HEK293 (cell line): ENCODE data around the gene LRP5.
A peak's percentile ranks its signal among the peaks of the same experiment; 100 is the strongest.

ENCODE experiments used
- CTCF ChIA-PET: fragments of 350-600 bp; formaldehyde crosslinking; extraction: SDS; loops from one replicate; lab custom pipeline; 2021; ENCODE audit warnings: antibody characterized with exemption; lab: Yijun Ruan, JAX
- POLR2A ChIA-PET: fragments of 300-600 bp; formaldehyde crosslinking; extraction: SDS; loops from one replicate; lab custom pipeline; 2020; ENCODE audit warnings: antibody characterized with exemption, inconsistent platforms; lab: Yijun Ruan, JAX
- H3K27ac ChIP-seq: fragments of 200-500 bp; sonication (Bioruptor generic); 2 replicates; pipeline ENCODE4 v1.5.1; 2014; ENCODE audit warnings: low read depth, low read length, control low read depth, inconsistent platforms; ENCODE audit errors: extremely low read depth
- H3K36me3 ChIP-seq, 2 experiments: fragments of 200-500 bp in 1 of 2; sonication (Bioruptor generic) in 1 of 2; 1 replicate in 1 of 2; 2 replicates in 1 of 2; pipeline ENCODE4 v1.5.1; 2014 to 2017; ENCODE audit warnings: inconsistent platforms in 2 of 2, low read length in 2 of 2; ENCODE audit not compliant: control insufficient read depth in 2 of 2, insufficient read depth in 1 of 2
- H3K4me1 ChIP-seq: fragments of 200-500 bp; sonication (Bioruptor generic); 2 replicates; pipeline ENCODE4 v1.5.1; 2014; ENCODE audit warnings: mild to moderate bottlenecking, low read length, inconsistent platforms; ENCODE audit not compliant: control insufficient read depth, insufficient read depth
- H3K4me3 ChIP-seq: 2 replicates; pipeline ENCODE4 v1.5.1; 2011; ENCODE audit warnings: low read depth, mild to moderate bottlenecking, control low read depth, low read length, moderate library complexity
- H3K9me3 ChIP-seq: fragments of 200-500 bp; sonication (Bioruptor generic); 2 replicates; pipeline ENCODE4 v1.5.1; 2014; ENCODE audit warnings: low read depth, low read length, inconsistent platforms; ENCODE audit not compliant: control insufficient read depth, insufficient read depth
- FEZF1 ChIP-seq: fragments of 450-650 bp; formaldehyde crosslinking; IDR thresholded peaks from 2 replicates; pipeline ENCODE4 v1.5.1; 2016; ENCODE audit warnings: missing biosample characterization, missing genetic modification characterization
- GLIS1 ChIP-seq: fragments of 450-650 bp; formaldehyde crosslinking; IDR thresholded peaks from 2 replicates; pipeline ENCODE4 v1.5.1; 2016; ENCODE audit warnings: missing biosample characterization, missing genetic modification characterization
- HOXA7 ChIP-seq: sonication (generic); formaldehyde crosslinking; IDR thresholded peaks from 2 replicates; pipeline ENCODE4 v1.8.1; 2022; ENCODE audit warnings: missing genetic modification reagents, borderline replicate concordance
- OVOL3 ChIP-seq: fragments of 450-650 bp; formaldehyde crosslinking; IDR thresholded peaks from 2 replicates; pipeline ENCODE4 v1.5.1; 2016; ENCODE audit warnings: missing biosample characterization, missing genetic modification characterization
- SP2 ChIP-seq: fragments of 450-650 bp; formaldehyde crosslinking; IDR thresholded peaks from 2 replicates; pipeline ENCODE4 v1.5.1; 2016; ENCODE audit warnings: missing biosample characterization, missing genetic modification characterization
- SP3 ChIP-seq: fragments of 450-650 bp; formaldehyde crosslinking; IDR thresholded peaks from 2 replicates; pipeline ENCODE4 v1.5.1; 2016; ENCODE audit warnings: missing biosample characterization, missing genetic modification characterization
- ZBTB48 ChIP-seq: fragments of 450-650 bp; formaldehyde crosslinking; IDR thresholded peaks from 2 replicates; pipeline ENCODE4 v1.5.1; 2016; ENCODE audit warnings: missing biosample characterization, missing genetic modification characterization
- ZIC2 ChIP-seq: fragments of 450-650 bp; formaldehyde crosslinking; IDR thresholded peaks from 2 replicates; pipeline ENCODE4 v1.5.1; 2016; ENCODE audit warnings: missing biosample characterization, missing genetic modification characterization
- ZNF10 ChIP-seq: fragments of 450-650 bp; formaldehyde crosslinking; IDR thresholded peaks from 2 replicates; pipeline ENCODE4 v1.5.1; 2017; ENCODE audit warnings: missing biosample characterization, missing genetic modification characterization
- ZNF2 ChIP-seq: fragments of 450-650 bp; formaldehyde crosslinking; IDR thresholded peaks from 2 replicates; pipeline ENCODE4 v1.5.1; 2016; ENCODE audit warnings: missing biosample characterization, missing genetic modification characterization
- ZNF211 ChIP-seq: fragments of 450-650 bp; formaldehyde crosslinking; IDR thresholded peaks from 2 replicates; pipeline ENCODE4 v1.5.1; 2016; ENCODE audit warnings: low read depth, missing biosample characterization, missing genetic modification characterization
- ZNF423 ChIP-seq: fragments of 450-650 bp; formaldehyde crosslinking; IDR thresholded peaks from 2 replicates; pipeline ENCODE4 v1.5.1; 2016; ENCODE audit warnings: missing biosample characterization, missing genetic modification characterization
- ZNF791 ChIP-seq: fragments of 450-650 bp; formaldehyde crosslinking; IDR thresholded peaks from 2 replicates; pipeline ENCODE4 v1.5.1; 2016; ENCODE audit warnings: missing biosample characterization, missing genetic modification characterization
- ZSCAN23 ChIP-seq: fragments of 450-650 bp; formaldehyde crosslinking; IDR thresholded peaks from 2 replicates; pipeline ENCODE4 v1.5.1; 2016; ENCODE audit warnings: missing biosample characterization, missing genetic modification characterization
- TF ChIP-seq, protein P1 (sequence below): fragments of 450-650 bp; formaldehyde crosslinking; IDR thresholded peaks from 2 replicates; pipeline ENCODE4 v1.5.1; 2016; ENCODE audit warnings: missing biosample characterization, missing genetic modification characterization, borderline replicate concordance
- TF ChIP-seq, protein P2 (sequence below): fragments of 450-650 bp; formaldehyde crosslinking; IDR thresholded peaks from 2 replicates; pipeline ENCODE4 v1.5.1; 2016; ENCODE audit warnings: missing biosample characterization, missing genetic modification characterization
- TF ChIP-seq, protein P3 (sequence below): fragments of 450-650 bp; formaldehyde crosslinking; IDR thresholded peaks from 2 replicates; pipeline ENCODE4 v1.5.1; 2016; ENCODE audit warnings: missing biosample characterization, missing genetic modification characterization, borderline replicate concordance
- TF ChIP-seq, protein P4 (sequence below): fragments of 450-650 bp; formaldehyde crosslinking; IDR thresholded peaks from 2 replicates; pipeline ENCODE4 v1.5.1; 2016; ENCODE audit warnings: missing biosample characterization, missing genetic modification characterization
- TF ChIP-seq, protein P5 (sequence below): fragments of 450-650 bp; formaldehyde crosslinking; IDR thresholded peaks from 2 replicates; pipeline ENCODE4 v1.5.0; 2017; ENCODE audit warnings: missing biosample characterization, missing genetic modification characterization, borderline replicate concordance

The LRP5 gene

DNA sequence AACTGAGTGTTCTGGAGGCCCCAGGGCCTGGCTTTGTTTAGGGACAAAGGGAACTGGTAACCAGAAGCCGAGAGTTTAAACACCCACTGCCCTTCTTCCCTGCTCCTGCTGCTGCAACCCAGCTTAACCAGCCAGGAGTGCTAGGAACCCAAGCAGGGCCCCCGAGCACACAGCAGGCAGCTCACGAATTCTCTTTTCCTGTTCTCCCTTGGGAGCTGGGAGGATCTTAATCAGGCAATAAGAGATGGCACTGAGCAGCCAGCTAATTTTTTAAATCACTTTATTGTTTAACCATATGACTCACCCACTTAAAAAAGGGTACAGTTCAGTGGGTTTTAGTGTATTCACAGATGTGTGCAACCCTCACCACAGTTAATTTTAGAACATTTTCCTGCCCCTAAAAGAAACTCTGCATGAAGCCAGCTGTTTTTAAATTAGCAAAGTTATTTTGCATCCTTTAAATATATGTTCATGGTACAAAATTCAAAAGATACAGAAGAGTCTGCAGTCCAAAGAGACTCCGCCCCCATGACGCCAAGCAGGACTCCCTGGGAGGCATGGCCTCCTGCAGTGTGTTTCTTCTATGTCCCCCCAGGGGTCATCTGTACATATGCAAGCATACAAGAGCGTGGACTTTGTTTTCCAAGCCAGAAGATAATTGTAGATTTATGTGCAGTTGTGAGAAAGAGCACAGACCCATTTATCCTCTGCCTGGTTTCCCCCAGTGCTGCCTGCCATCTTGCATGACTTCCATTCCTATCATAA, 129.3 kb downstream of the LRP5 start (continued):
- TF ChIP-seq, protein P1, sequence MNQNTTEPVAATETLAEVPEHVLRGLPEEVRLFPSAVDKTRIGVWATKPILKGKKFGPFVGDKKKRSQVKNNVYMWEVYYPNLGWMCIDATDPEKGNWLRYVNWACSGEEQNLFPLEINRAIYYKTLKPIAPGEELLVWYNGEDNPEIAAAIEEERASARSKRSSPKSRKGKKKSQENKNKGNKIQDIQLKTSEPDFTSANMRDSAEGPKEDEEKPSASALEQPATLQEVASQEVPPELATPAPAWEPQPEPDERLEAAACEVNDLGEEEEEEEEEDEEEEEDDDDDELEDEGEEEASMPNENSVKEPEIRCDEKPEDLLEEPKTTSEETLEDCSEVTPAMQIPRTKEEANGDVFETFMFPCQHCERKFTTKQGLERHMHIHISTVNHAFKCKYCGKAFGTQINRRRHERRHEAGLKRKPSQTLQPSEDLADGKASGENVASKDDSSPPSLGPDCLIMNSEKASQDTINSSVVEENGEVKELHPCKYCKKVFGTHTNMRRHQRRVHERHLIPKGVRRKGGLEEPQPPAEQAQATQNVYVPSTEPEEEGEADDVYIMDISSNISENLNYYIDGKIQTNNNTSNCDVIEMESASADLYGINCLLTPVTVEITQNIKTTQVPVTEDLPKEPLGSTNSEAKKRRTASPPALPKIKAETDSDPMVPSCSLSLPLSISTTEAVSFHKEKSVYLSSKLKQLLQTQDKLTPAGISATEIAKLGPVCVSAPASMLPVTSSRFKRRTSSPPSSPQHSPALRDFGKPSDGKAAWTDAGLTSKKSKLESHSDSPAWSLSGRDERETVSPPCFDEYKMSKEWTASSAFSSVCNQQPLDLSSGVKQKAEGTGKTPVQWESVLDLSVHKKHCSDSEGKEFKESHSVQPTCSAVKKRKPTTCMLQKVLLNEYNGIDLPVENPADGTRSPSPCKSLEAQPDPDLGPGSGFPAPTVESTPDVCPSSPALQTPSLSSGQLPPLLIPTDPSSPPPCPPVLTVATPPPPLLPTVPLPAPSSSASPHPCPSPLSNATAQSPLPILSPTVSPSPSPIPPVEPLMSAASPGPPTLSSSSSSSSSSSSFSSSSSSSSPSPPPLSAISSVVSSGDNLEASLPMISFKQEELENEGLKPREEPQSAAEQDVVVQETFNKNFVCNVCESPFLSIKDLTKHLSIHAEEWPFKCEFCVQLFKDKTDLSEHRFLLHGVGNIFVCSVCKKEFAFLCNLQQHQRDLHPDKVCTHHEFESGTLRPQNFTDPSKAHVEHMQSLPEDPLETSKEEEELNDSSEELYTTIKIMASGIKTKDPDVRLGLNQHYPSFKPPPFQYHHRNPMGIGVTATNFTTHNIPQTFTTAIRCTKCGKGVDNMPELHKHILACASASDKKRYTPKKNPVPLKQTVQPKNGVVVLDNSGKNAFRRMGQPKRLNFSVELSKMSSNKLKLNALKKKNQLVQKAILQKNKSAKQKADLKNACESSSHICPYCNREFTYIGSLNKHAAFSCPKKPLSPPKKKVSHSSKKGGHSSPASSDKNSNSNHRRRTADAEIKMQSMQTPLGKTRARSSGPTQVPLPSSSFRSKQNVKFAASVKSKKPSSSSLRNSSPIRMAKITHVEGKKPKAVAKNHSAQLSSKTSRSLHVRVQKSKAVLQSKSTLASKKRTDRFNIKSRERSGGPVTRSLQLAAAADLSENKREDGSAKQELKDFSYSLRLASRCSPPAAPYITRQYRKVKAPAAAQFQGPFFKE (tag by site-specific recombination) = no peak
- TF ChIP-seq ZNF2 (tag by site-specific recombination) (no peak; the same call in 1 of the 2 replicates), ZSCAN23 (0 out of 2 replicates have a peak, but pooled peaks have one; percentile 22), ZBTB48 (tag by site-specific recombination) (0 out of 2 replicates have a peak, but pooled peaks have one; percentile 15), FEZF1 (tag by site-specific recombination) (no peak), ZNF791 (no peak), OVOL3 (tag by site-specific recombination) (no peak), ZIC2 (tag by site-specific recombination) (peak; percentile 78), ZNF211 (no peak), GLIS1 (peak; percentile 99), SP2 (tag by site-specific recombination) (no peak)
- TF ChIP-seq, protein P2, sequence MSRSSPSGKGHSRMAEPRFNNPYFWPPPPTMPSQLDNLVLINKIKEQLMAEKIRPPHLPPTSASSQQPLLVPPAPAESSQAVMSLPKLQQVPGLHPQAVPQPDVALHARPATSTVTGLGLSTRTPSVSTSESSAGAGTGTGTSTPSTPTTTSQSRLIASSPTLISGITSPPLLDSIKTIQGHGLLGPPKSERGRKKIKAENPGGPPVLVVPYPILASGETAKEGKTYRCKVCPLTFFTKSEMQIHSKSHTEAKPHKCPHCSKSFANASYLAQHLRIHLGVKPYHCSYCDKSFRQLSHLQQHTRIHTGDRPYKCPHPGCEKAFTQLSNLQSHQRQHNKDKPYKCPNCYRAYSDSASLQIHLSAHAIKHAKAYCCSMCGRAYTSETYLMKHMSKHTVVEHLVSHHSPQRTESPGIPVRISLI = 0 out of 2 replicates have a peak, but pooled peaks have one; percentile 3
- TF ChIP-seq, protein P3, sequence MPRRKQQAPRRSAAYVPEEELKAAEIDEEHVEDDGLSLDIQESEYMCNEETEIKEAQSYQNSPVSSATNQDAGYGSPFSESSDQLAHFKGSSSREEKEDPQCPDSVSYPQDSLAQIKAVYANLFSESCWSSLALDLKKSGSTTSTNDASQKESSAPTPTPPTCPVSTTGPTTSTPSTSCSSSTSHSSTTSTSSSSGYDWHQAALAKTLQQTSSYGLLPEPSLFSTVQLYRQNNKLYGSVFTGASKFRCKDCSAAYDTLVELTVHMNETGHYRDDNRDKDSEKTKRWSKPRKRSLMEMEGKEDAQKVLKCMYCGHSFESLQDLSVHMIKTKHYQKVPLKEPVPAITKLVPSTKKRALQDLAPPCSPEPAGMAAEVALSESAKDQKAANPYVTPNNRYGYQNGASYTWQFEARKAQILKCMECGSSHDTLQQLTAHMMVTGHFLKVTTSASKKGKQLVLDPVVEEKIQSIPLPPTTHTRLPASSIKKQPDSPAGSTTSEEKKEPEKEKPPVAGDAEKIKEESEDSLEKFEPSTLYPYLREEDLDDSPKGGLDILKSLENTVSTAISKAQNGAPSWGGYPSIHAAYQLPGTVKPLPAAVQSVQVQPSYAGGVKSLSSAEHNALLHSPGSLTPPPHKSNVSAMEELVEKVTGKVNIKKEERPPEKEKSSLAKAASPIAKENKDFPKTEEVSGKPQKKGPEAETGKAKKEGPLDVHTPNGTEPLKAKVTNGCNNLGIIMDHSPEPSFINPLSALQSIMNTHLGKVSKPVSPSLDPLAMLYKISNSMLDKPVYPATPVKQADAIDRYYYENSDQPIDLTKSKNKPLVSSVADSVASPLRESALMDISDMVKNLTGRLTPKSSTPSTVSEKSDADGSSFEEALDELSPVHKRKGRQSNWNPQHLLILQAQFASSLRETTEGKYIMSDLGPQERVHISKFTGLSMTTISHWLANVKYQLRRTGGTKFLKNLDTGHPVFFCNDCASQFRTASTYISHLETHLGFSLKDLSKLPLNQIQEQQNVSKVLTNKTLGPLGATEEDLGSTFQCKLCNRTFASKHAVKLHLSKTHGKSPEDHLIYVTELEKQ (tag by site-specific recombination) = peak; percentile 69
- TF ChIP-seq, all 188 proteins: peak for 34

DNA sequence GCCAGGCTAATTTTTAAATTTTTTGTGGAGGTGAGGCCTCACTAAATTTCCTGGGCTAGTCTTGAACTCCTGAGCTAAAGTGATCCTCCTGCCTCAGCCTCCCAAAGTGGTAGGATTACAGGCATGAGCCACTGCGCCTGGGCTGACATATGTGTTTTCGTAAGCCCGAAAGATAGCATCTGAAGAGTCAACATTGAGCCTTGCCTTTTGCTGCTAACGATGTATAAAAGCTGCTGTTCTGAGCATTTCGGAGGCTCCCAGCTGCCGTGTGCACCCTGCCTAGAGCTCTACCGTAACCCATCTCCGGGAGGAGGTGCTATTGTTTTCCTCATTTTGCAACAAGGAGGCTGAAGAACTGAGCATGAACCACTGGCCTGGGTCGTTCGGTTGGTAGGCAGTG, 130.0 kb downstream of the LRP5 start:
- CTCF ChIA-PET = no interaction called here
- POLR2A ChIA-PET = no interaction called here
- Histone ChIP-seq H3K27ac (peak overlapping the region; percentile 24; the same call in 1 of the 2 replicates), H3K36me3 (peaks cover 0 to 22% of the 10 kb centered on the region in 2 experiments; a peak in 2 of 3 replicates), H3K9me3 (no peaks in the 10 kb centered on the region), H3K4me3 (no peak overlapping the region), H3K4me1 (peaks cover 11% of the 10 kb centered on the region; the same call in 1 of the 2 replicates)
- TF ChIP-seq ZNF10 (tag by site-specific recombination) (no peak), HOXA7 (CRISPR knock-in tag) (no peak), ZNF423 (tag by site-specific recombination) (no peak), SP3 (no peak), OVOL3 (tag by site-specific recombination) (no peak)
- TF ChIP-seq, protein P4, sequence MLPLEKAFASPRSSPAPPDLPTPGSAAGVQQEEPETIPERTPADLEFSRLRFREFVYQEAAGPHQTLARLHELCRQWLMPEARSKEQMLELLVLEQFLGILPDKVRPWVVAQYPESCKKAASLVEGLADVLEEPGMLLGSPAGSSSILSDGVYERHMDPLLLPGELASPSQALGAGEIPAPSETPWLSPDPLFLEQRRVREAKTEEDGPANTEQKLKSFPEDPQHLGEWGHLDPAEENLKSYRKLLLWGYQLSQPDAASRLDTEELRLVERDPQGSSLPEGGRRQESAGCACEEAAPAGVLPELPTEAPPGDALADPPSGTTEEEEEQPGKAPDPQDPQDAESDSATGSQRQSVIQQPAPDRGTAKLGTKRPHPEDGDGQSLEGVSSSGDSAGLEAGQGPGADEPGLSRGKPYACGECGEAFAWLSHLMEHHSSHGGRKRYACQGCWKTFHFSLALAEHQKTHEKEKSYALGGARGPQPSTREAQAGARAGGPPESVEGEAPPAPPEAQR = no peak
- TF ChIP-seq, protein P5, sequence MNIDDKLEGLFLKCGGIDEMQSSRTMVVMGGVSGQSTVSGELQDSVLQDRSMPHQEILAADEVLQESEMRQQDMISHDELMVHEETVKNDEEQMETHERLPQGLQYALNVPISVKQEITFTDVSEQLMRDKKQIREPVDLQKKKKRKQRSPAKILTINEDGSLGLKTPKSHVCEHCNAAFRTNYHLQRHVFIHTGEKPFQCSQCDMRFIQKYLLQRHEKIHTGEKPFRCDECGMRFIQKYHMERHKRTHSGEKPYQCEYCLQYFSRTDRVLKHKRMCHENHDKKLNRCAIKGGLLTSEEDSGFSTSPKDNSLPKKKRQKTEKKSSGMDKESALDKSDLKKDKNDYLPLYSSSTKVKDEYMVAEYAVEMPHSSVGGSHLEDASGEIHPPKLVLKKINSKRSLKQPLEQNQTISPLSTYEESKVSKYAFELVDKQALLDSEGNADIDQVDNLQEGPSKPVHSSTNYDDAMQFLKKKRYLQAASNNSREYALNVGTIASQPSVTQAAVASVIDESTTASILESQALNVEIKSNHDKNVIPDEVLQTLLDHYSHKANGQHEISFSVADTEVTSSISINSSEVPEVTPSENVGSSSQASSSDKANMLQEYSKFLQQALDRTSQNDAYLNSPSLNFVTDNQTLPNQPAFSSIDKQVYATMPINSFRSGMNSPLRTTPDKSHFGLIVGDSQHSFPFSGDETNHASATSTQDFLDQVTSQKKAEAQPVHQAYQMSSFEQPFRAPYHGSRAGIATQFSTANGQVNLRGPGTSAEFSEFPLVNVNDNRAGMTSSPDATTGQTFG (tag by site-specific recombination) = no peak
